RPMI8226 (cell line): Measurements from ENCODE around the gene PPARGC1A.

Experiments
- DNase-seq: peaks from one replicate; pipeline ENCODE4 v3.0.0-alpha.2; 2015

PPARGC1A gene

GRCh38 chr4:23878246-23878891 lies 11.5 kb downstream of the PPARGC1A start:
- no peak for DNase-seq

- DNase-seq: no peak
These were observed 12.1 kb downstream of the PPARGC1A start for GRCh38 chr4:23877758-23878229.

- no peak for DNase-seq
These were observed 13.3 kb downstream of the PPARGC1A start for GRCh38 chr4:23876418-23877089.

GRCh38 chr4:23875317-23875716 lies 14.5 kb downstream of the PPARGC1A start:
- no peak for DNase-seq

DNA sequence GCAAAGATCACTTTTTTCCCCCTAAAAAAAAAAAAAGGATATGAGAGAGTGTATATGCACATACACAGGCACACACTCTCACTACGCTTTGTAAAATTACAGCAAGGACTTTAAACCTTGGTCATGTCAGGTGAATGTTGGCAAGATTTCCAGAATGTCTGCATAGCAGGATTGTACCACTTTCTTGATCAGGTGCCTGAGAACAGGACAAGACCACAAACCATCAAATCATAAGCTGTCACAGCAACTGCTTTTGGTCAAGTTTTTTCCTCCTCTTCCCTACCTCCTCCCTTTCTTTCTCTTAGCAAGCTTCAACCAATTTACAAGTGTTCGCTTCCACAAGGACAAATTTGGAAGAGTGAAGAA lies 15.3 kb downstream of the PPARGC1A start:
- no peak for DNase-seq

- no peak for DNase-seq
These were observed 15.9 kb downstream of the PPARGC1A start for GRCh38 chr4:23873717-23874535.

GRCh38 chr4:23871426-23871825 lies 18.4 kb downstream of the PPARGC1A start:
- no peak for DNase-seq

- no peak for DNase-seq
These were observed 23.3 kb downstream of the PPARGC1A start for GRCh38 chr4:23866450-23867075.

DNA sequence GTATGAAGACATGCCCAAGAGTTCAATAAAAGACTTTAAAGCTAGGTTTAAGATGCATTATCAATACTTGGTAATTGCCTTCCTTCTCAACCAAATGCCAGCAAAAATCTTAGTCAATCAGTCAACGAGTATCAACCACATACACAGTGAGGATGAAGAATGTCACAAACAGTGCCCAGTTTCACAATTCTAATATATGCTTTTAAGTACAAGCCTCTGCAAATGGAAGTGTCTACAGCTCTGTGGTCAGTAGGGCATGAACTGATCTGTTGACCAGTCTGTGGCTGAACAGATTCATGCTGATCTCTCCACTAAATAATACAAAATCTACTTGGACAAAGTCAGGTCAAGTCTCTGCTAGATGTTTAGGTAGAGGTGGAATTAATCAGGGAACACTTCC lies 27.9 kb downstream of the PPARGC1A start:
- no peak for DNase-seq

GRCh38 chr4:23860919-23861318 lies 28.9 kb downstream of the PPARGC1A start:
- no peak for DNase-seq

DNA sequence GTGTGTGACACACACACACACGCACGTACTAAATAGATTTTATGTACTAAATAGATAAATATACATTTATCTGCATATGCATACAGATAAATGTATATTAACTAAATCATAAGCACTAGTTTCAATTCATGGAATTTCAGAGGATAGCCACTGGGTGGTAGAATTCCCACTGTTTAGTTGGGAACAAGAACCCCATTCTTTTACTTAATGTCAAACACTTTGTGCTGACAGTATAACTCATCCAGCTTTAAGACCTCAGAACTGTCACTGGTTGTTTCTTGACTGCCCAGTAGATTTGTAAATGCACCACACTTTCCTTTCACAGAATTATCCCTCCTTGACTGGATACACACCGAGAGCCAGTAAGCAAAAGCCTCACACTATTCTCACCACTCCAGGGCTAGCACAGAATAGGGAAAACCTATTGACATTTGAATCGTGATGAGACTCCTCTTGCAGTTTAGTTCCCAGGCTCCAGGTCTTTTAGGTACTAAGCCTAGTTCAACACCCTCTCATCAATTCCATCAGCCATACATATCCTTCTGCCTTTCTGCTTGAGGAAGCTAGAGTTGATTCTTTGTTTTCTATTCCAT lies 32.4 kb downstream of the PPARGC1A start:
- no peak for DNase-seq

GRCh38 chr4:23856630-23857029 lies 33.2 kb downstream of the PPARGC1A start:
- no peak for DNase-seq

- DNase-seq: no peak
These were observed 33.8 kb downstream of the PPARGC1A start for GRCh38 chr4:23855912-23856605.

- DNase-seq: no peak
These were observed 35.7 kb downstream of the PPARGC1A start for GRCh38 chr4:23853986-23854660.

DNA sequence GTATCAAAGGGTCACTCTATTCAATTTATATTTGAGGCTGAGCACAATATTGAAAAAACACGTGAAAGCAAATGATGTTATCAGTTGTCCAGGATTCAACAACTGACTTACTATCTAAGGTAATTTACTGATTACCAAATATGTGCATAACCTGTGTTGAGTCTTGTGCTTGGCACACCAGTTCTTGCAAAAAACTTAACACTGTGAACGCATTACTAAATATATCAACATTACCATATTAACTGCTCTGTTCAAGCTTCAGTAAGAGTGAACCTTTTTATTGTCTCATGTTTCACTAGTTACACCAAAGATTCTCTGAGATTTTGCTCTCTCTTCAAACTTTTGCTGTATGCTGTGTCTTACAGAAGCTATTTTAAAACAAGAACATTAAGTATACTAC lies 38.4 kb downstream of the PPARGC1A start:
- DNase-seq: no peak

DNA sequence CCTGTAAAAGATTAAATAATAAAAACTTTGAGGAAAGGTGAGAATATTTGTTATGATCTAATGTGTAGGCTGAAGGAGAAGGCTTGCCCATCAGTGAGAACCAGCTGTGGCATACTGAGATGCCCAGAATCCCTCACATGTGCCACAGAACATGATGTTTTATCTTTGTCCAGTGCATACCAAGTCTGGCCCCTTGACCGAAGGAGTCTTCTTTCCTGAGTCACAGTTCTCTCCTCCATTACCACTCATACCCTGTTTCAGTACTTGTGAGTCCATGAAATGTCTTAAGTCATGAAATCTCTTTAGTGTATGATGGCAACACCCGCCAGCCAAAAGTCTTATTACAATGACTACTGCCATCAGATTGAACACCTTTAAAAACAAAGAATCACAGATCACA lies 42.7 kb downstream of the PPARGC1A start:
- no peak for DNase-seq

DNA sequence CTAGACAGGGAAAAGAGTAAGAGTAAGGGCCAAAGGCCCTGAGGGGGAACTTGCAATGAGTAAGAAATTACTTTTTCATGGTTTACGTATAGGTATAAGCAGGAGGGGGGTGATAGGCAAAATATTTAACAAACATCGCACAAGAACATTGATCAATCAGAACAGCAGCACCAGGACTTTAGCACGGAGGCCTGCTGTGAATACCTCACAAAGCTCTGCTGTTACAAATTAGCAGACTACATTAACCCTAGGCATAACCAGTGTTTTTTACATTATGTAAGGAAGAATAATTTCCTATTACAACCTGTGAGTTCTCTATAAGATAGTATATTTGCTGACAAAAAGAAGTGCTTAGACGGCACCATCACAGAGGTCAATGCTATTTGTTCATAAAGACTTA lies 44.9 kb downstream of the PPARGC1A start:
- no peak for DNase-seq

- DNase-seq: no peak
These were observed 50.6 kb downstream of the PPARGC1A start for GRCh38 chr4:23839279-23839678.

DNA sequence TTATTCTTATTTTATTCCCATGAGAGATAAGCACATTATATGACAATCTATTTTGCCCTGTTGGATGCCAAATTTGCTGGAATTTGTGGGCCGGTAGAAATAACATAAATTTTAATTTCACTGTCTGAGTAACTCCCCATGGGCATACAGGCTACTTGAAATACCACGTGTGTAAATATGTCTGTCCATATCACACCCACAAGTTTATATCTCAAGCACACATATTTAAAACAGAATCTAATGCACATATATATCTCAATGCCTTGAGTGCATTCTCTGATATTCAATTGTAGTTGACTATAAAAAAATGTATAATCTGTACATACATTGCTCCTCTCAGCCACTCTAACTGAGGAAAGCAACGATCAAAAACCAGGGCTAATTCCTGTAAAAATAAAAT lies 51.2 kb downstream of the PPARGC1A start:
- no peak for DNase-seq

- no peak for DNase-seq
These were observed 51.7 kb downstream of the PPARGC1A start for GRCh38 chr4:23838131-23838530.

DNA sequence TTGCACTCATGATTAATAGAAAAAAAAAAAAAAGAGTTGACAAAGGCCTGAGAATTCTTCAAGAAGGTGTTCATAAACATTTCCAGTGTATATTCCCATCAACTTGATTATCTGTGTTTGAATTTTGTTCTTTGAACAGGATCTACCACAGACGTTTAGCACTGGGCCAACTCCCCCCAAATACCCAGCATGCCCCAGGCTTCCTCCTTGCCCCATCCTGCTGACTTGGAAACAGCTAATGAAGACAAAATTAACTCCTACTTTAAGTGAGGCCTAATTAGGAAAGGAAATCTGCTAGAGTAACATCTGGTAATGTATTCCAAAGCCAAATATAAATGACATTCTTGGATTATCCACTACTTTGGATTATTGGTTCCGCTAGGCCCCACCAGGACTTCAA lies 52.5 kb downstream of the PPARGC1A start:
- DNase-seq: no peak
